WI38 (cell line): ENCODE results near the gene CORO1C.

Experiments
- H3K4me3 ChIP-seq: 2 replicates; pipeline ENCODE4 v1.5.1; 2011; ENCODE audit warnings: low read depth, mild to moderate bottlenecking, control low read depth, low read length
- CTCF ChIP-seq: IDR thresholded peaks from 2 replicates; pipeline ENCODE4 v1.5.1; 2012; ENCODE audit warnings: low read depth, mild to moderate bottlenecking, control low read depth, low read length

CORO1C gene

GRCh38 chr12:108729612-108730364 is 1.5 kb downstream of the CORO1C start:
- TF ChIP-seq CTCF: no peak
- peak overlapping the region; percentile 71 for H3K4me3 ChIP-seq

GRCh38 chr12:108728820-108729611 is 2.3 kb downstream of the CORO1C start:
- peak overlapping the region; percentile 71 for H3K4me3 ChIP-seq

GRCh38 chr12:108727868-108728735 is 3.2 kb downstream of the CORO1C start:
- H3K4me3 ChIP-seq: peak overlapping the region; percentile 71
- TF ChIP-seq CTCF: no peak

More at GRCh38 chr12:108728820-108729611, 2.3 kb downstream of the CORO1C start:
- no peak for TF ChIP-seq CTCF

- TF ChIP-seq CTCF: no peak
- H3K4me3 ChIP-seq: no peak overlapping the region
Observed at GRCh38 chr12:108727161-108727560, 4.2 kb downstream of the CORO1C start.

GRCh38 chr12:108724890-108725151 is 6.5 kb downstream of the CORO1C start:
- no peak overlapping the region; the same call in 1 of the 2 replicates for H3K4me3 ChIP-seq
- TF ChIP-seq CTCF: no peak

- no peak for TF ChIP-seq CTCF
- peak overlapping the region; percentile 27 for H3K4me3 ChIP-seq
Observed at GRCh38 chr12:108724054-108724889, 7.0 kb downstream of the CORO1C start.
